ENCODE results near the gene C10orf90. TPM values are rescaled to one million over a fixed set of nuclear protein-coding genes. Genes with fewer than 3 reads are reported as not detected.

Gene C10orf90
- polyA plus RNA-seq, 3 donors: not detected

GRCh38 chr10:126576336-126576735, 94.2 kb downstream of the C10orf90 start:
- no CpG with 5 or more reads among the region's 2 CpGs for WGBS (ENCODE audit: insufficient coverage)
- Histone ChIP-seq H3K27ac (ENCODE audit: low read depth in 1 of 2, low read length in 2 of 2) (no peak overlapping the region), H3K27me3 (ENCODE audit: control insufficient read depth in 2 of 2, insufficient read depth in 2 of 2, low read length in 2 of 2) (no peaks in the 10 kb centered on the region), H2AFZ (ENCODE audit: insufficient read depth, low read depth, low read length, poor library complexity, severe bottlenecking) (no peak overlapping the region), H3K4me2 (replicated peaks; ENCODE audit: extremely low read depth, low read length, poor library complexity, severe bottlenecking) (no peak overlapping the region), H4K20me1 (ENCODE audit: insufficient read depth, low read length) (no peaks in the 10 kb centered on the region), H3K36me3 (replicated peaks in 1 of 2; ENCODE audit: control insufficient read depth in 1 of 2, insufficient read depth in 2 of 2, low read length in 2 of 2) (no peaks in the 10 kb centered on the region), H3K4me3 (replicated peaks in 1 of 3; ENCODE audit: low read depth in 2 of 3, low read length in 3 of 3) (no peak overlapping the region), H3K9ac (ENCODE audit: insufficient read depth, low read length, poor library complexity, severe bottlenecking) (no peak overlapping the region), H3K4me1 (ENCODE audit: control insufficient read depth in 1 of 2, insufficient read depth in 2 of 2, low read length in 2 of 2) (no peaks in the 10 kb centered on the region), H3K79me2 (ENCODE audit: insufficient read depth, low read length) (no peaks in the 10 kb centered on the region), H3K9me3 (replicated peaks in 1 of 2; ENCODE audit: control insufficient read depth in 1 of 2, insufficient read depth in 1 of 2, low read length in 2 of 2) (peaks cover 0 to 8% of the 10 kb centered on the region in 2 donors)
- H3K36me3 Mint-ChIP-seq: no peaks in the 10 kb centered on the region
- H3K4me1 Mint-ChIP-seq: no peaks in the 10 kb centered on the region
- no peak overlapping the region for H3K4me3 Mint-ChIP-seq
- intact Hi-C loops (cut with micrococcal nuclease): no loop called here
- H3K27ac Mint-ChIP-seq: no peak overlapping the region
- H3K9me3 Mint-ChIP-seq: peaks cover 0 to 9% (median 3%) of the 10 kb centered on the region in 7 donors
- DNase-seq: no peak
- no peak for TF ChIP-seq CTCF (IDR thresholded peaks at IDR 0.05)
- no peaks in the 10 kb centered on the region for H3K27me3 Mint-ChIP-seq (ENCODE audit: low read depth in 3 of 3)

- no peak for TF ChIP-seq CTCF (IDR thresholded peaks at IDR 0.05)
- H3K36me3 Mint-ChIP-seq: no peaks in the 10 kb centered on the region
- Histone ChIP-seq H3K4me1 (ENCODE audit: control insufficient read depth in 1 of 2, insufficient read depth in 2 of 2, low read length in 2 of 2) (no peaks in the 10 kb centered on the region), H3K36me3 (replicated peaks in 1 of 2; ENCODE audit: control insufficient read depth in 1 of 2, insufficient read depth in 2 of 2, low read length in 2 of 2) (no peaks in the 10 kb centered on the region), H3K4me2 (replicated peaks; ENCODE audit: extremely low read depth, low read length, poor library complexity, severe bottlenecking) (no peak overlapping the region), H4K20me1 (ENCODE audit: insufficient read depth, low read length) (no peaks in the 10 kb centered on the region), H3K9ac (ENCODE audit: insufficient read depth, low read length, poor library complexity, severe bottlenecking) (no peak overlapping the region), H3K27ac (ENCODE audit: low read depth in 1 of 2, low read length in 2 of 2) (no peak overlapping the region), H3K27me3 (ENCODE audit: control insufficient read depth in 2 of 2, insufficient read depth in 2 of 2, low read length in 2 of 2) (no peaks in the 10 kb centered on the region), H3K9me3 (replicated peaks in 1 of 2; ENCODE audit: control insufficient read depth in 1 of 2, insufficient read depth in 1 of 2, low read length in 2 of 2) (peaks cover 0 to 8% of the 10 kb centered on the region in 2 donors), H3K4me3 (replicated peaks in 1 of 3; ENCODE audit: low read depth in 2 of 3, low read length in 3 of 3) (no peak overlapping the region), H2AFZ (ENCODE audit: insufficient read depth, low read depth, low read length, poor library complexity, severe bottlenecking) (no peak overlapping the region), H3K79me2 (ENCODE audit: insufficient read depth, low read length) (no peaks in the 10 kb centered on the region)
- no peaks in the 10 kb centered on the region for H3K4me1 Mint-ChIP-seq
- peaks cover 0 to 4% (median 2%) of the 10 kb centered on the region in 3 donors for H3K27me3 Mint-ChIP-seq (ENCODE audit: low read depth in 3 of 3)
- intact Hi-C loops (cut with micrococcal nuclease): no loop called here
- H3K4me3 Mint-ChIP-seq: no peak overlapping the region
- DNase-seq: no peak
- 76% methylated on average over 6 of the region's 12 CpGs for WGBS (ENCODE audit: insufficient coverage)
- no peak overlapping the region for H3K27ac Mint-ChIP-seq
- peaks cover 0 to 11% (median 5%) of the 10 kb centered on the region in 7 donors for H3K9me3 Mint-ChIP-seq
Measured at GRCh38 chr10:126570621-126571602, 99.6 kb downstream of the C10orf90 start.
